ENCODE results near the gene NUP54. TPM values are rescaled to one million over a fixed set of nuclear protein-coding genes. Genes with fewer than 3 reads are reported as not detected.
A peak's percentile ranks its signal among the peaks of the same experiment; 100 is the strongest.

The NUP54 gene
- total RNA-seq, 4 donors from 2014 or later: 37.7 to 49.7 (median 48.8) TPM

GRCh38 chr4:76194325-76194724 lies 46.1 kb upstream of the NUP54 start:
- intact Hi-C loops (cut with DNase I): loop anchor here (10.0 kb wide), 1 partner anchor 60 kb away; the partner anchor contains the start of gene FAM47E
- H3K9me3 ChIP-seq: no peaks in the 10 kb centered on the region
- WGBS, 2 donors: 77 to 86% methylated on average over 2 of the region's 2 CpGs
- H3K4me1 ChIP-seq: peaks cover 46 to 57% of the 10 kb centered on the region in 2 donors
- DNase-seq: no peak
- H3K4me3 ChIP-seq (replicated peaks in 1 of 3): no peak overlapping the region
- H3K36me3 ChIP-seq: peaks cover 2 to 8% of the 10 kb centered on the region in 2 donors
- peak overlapping the region; percentile 14 to 85 (median 76) for H3K27ac ChIP-seq
- TF ChIP-seq POLR2A (IDR thresholded peaks at IDR 0.05) (no peak), CTCF (IDR thresholded peaks at IDR 0.05) (no peak)
- H3K27me3 ChIP-seq: no peaks in the 10 kb centered on the region

- 87 to 90% methylated on average over 2 of the region's 2 CpGs for WGBS, 2 donors
- H3K4me3 ChIP-seq (replicated peaks in 1 of 3): no peak overlapping the region
- H3K27ac ChIP-seq: no peak overlapping the region
- H3K27me3 ChIP-seq: no peaks in the 10 kb centered on the region
- peaks cover 2 to 8% of the 10 kb centered on the region in 2 donors for H3K36me3 ChIP-seq
- DNase-seq: no peak
- intact Hi-C loops (cut with DNase I): loop anchor here (10.0 kb wide), 1 partner anchor 63 kb away; the partner anchor contains the start of gene FAM47E
- TF ChIP-seq POLR2A (IDR thresholded peaks at IDR 0.05): no peak
- no peak for TF ChIP-seq CTCF (IDR thresholded peaks at IDR 0.05)
- no peaks in the 10 kb centered on the region for H3K9me3 ChIP-seq
- H3K4me1 ChIP-seq: peaks cover 26 to 44% of the 10 kb centered on the region in 2 donors
These were observed 44.0 kb upstream of the NUP54 start for GRCh38 chr4:76192236-76192635.

- Histone ChIP-seq H3K27me3 (no peaks in the 10 kb centered on the region), H3K4me3 (replicated peaks in 1 of 3) (no peak overlapping the region), H3K4me1 (peaks cover 0 to 15% of the 10 kb centered on the region in 2 donors), H3K27ac (peak overlapping the region in 2 of 3 donors; percentile 2 to 18), H3K9me3 (no peaks in the 10 kb centered on the region), H3K36me3 (peaks cover 2 to 8% of the 10 kb centered on the region in 2 donors)
- no peak for TF ChIP-seq POLR2A (IDR thresholded peaks at IDR 0.05)
- TF ChIP-seq CTCF (IDR thresholded peaks at IDR 0.05): no peak
- 88% methylated on average over 3 of the region's 3 CpGs for WGBS, 2 donors
- no peak for DNase-seq
- intact Hi-C loops (cut with DNase I): loop anchor here (10.0 kb wide), 1 partner anchor 116 kb away; the partner anchor contains the start of gene STBD1
These were observed 40.4 kb upstream of the NUP54 start for GRCh38 chr4:76188557-76188956.

- TF ChIP-seq CTCF (IDR thresholded peaks at IDR 0.05) (no peak), POLR2A (IDR thresholded peaks at IDR 0.05) (no peak)
- peaks cover 2 to 8% of the 10 kb centered on the region in 2 donors for H3K36me3 ChIP-seq
- no peak overlapping the region for H3K4me3 ChIP-seq (replicated peaks in 1 of 3)
- DNase-seq: no peak
- peaks cover 0 to 17% of the 10 kb centered on the region in 2 donors for H3K4me1 ChIP-seq
- peak overlapping the region in 1 of 3 donors; percentile 2 for H3K27ac ChIP-seq
- no peaks in the 10 kb centered on the region for H3K9me3 ChIP-seq
- H3K27me3 ChIP-seq: no peaks in the 10 kb centered on the region
- intact Hi-C loops (cut with DNase I): loop anchor here (10.0 kb wide), 1 partner anchor 117 kb away; the partner anchor contains the start of gene STBD1
These were observed 40.0 kb upstream of the NUP54 start for GRCh38 chr4:76188149-76188548.

- intact Hi-C loops (cut with DNase I): loop anchor here (10.0 kb wide), 1 partner anchor 118 kb away; the partner anchor contains the start of gene STBD1
- no peak for DNase-seq
- peaks cover 0 to 5% of the 10 kb centered on the region in 2 donors for H3K36me3 ChIP-seq
- H3K4me3 ChIP-seq (replicated peaks in 1 of 3): no peak overlapping the region
- no peaks in the 10 kb centered on the region for H3K9me3 ChIP-seq
- peaks cover 0 to 17% of the 10 kb centered on the region in 2 donors for H3K4me1 ChIP-seq
- no peak overlapping the region for H3K27ac ChIP-seq
- TF ChIP-seq POLR2A (IDR thresholded peaks at IDR 0.05): no peak
- no peak for TF ChIP-seq CTCF (IDR thresholded peaks at IDR 0.05)
- WGBS, 2 donors: 47 to 51% methylated on average over 3 of the region's 3 CpGs
- no peaks in the 10 kb centered on the region for H3K27me3 ChIP-seq
These were observed 39.0 kb upstream of the NUP54 start for GRCh38 chr4:76187152-76187551.
